Activated CD4-positive, alpha-beta T cell treated with anti-CD3 and anti-CD28 coated beads, Interleukin-2, amount 50 U/mL, for 1 hour (primary cell): ENCODE results near the gene TBC1D30.
"Not testable (repeated sequence)": the region's sequence is repeated elsewhere in the genome, so short reads cannot be mapped to it uniquely, and the experiment has no call there.

Source experiments
- DNase-seq: peaks from one replicate; pipeline ENCODE4 v3.0.0-alpha.2; 2020

Gene TBC1D30, protein sequence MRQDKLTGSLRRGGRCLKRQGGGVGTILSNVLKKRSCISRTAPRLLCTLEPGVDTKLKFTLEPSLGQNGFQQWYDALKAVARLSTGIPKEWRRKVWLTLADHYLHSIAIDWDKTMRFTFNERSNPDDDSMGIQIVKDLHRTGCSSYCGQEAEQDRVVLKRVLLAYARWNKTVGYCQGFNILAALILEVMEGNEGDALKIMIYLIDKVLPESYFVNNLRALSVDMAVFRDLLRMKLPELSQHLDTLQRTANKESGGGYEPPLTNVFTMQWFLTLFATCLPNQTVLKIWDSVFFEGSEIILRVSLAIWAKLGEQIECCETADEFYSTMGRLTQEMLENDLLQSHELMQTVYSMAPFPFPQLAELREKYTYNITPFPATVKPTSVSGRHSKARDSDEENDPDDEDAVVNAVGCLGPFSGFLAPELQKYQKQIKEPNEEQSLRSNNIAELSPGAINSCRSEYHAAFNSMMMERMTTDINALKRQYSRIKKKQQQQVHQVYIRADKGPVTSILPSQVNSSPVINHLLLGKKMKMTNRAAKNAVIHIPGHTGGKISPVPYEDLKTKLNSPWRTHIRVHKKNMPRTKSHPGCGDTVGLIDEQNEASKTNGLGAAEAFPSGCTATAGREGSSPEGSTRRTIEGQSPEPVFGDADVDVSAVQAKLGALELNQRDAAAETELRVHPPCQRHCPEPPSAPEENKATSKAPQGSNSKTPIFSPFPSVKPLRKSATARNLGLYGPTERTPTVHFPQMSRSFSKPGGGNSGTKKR

DNA sequence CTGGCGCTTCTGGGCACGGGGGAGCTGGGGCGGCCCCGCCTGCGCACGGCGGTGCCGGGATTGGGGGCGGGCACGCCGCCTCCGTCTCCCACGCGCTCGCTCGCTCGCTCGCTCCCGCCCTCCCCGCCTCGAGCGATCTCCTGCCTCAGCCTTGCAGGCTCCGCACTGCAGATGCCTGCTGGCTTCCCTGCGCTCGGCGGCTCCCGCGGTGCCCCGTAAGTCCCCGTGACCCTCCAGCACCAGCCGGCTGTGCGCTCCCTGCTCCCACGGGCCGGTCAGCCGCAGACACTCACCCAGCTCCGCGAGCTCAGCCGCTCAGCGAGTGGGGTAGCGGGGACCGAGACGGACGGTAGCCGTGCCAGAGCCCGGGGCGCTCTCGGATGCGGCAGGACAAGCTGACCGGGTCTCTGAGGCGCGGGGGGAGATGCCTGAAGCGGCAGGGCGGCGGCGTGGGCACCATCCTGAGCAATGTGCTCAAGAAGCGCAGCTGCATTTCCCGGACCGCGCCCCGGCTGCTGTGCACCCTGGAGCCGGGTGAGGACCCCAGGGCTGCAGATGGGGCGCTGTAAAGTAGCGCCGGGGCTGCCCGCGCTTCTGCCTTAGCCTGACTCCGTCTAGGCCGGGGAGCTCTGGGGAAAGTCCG lies at the start of gene TBC1D30:
TSS of gene TBC1D30 (plus strand) at position 148 of the 643 bp plus-strand sequence. CDS start at position 381, 233 bp downstream.
- no peak for DNase-seq

- not testable (repeated sequence) for DNase-seq
These were observed 49.2 kb upstream of the TBC1D30 start for GRCh38 chr12:64775147-64775736.

DNA sequence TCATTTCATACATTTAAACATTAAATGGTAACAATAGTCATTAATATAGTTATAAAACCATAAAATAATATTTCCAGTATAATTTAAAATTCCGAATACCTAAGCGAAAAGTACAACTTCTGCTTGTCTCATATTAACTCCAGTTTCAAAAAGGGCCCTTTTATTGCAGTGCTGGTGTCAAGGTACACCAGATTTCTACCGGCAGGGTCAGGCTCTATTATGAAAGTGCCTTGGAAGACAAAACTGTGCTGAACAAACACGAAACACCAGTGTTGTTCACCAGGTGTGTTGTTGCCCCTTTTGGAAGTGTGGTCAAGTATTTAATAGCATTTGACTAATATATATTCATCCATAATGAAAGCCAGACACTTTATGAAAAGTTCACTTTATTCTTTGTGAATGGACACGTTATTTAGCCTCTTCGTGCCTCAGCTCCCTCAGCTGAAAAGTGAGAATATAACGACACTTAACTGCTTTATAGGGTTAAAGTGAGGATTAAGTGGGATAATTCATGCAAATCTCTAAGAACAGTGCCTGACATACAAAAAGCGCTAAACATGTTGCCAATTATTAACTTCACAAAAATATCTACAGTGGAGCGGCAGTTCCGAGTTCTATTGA lies 45.0 kb upstream of the TBC1D30 start:
- DNase-seq: no peak

- DNase-seq: no peak
These were observed 44.3 kb upstream of the TBC1D30 start for GRCh38 chr12:64780132-64780530.

- DNase-seq: peak; percentile 4
These were observed 43.7 kb upstream of the TBC1D30 start for GRCh38 chr12:64780531-64781279.

GRCh38 chr12:64781280-64782190 lies 42.9 kb upstream of the TBC1D30 start:
- DNase-seq: no peak

- no peak for DNase-seq
These were observed 42.1 kb upstream of the TBC1D30 start for GRCh38 chr12:64782191-64782876.

DNA sequence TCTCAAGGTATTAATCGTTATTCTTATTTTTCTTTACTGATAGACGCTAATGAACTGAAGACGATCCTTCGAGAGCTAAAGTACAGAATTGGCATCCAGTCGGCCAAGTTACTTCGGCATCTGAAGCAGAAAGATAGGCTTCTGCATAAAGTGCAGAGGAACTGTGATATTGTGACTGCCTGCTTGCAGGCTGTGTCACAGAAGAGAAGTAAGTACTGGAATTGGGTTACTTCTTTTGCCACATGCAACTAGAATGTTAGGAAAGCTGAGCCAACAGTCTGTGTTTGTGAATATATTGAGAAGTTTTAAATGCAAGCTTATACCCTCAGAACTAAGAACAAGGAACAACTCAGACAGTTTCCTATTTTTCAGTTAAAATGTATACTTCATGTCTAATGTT lies 38.6 kb upstream of the TBC1D30 start:
- no peak for DNase-seq

DNA sequence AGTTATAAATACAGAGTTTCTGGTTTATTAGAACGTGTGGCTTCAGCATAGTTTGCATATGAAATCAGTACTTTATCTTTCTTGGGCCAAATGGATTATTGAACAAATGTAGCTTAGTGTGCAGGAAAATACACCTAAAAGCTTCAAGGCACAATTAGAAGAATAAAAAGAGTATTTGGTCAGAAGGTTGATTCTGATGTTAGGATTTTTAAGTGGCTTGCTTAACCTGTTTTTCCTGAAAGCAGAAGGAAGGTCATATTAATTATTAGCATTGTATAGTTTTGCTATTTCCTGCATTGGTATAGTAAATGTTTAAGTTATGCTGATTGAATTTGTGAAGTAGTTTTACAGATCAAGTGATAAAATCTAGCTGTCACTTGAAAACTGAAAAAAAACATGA lies 34.3 kb upstream of the TBC1D30 start:
- no peak for DNase-seq

GRCh38 chr12:64791036-64791435 lies 33.4 kb upstream of the TBC1D30 start:
- no peak for DNase-seq

DNA sequence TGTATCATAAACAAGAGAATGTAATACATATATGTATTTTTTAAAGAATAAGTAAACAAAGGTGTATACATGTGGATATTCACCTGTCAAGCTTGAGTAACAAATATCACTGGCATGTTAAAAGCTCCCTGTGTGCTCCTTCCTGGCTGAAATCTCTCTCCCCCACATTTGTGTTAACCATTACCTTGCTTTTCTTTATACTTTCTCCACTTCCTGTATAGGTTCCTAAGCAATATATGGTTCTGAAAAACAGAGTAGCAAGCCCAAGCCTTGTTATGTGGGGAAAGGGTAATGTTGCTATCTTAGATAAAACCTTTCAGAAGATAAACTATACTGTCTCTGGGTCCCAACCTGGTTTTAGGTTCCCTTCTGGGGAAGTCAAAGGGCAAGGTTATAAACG lies 32.3 kb upstream of the TBC1D30 start:
- DNase-seq: no peak

DNA sequence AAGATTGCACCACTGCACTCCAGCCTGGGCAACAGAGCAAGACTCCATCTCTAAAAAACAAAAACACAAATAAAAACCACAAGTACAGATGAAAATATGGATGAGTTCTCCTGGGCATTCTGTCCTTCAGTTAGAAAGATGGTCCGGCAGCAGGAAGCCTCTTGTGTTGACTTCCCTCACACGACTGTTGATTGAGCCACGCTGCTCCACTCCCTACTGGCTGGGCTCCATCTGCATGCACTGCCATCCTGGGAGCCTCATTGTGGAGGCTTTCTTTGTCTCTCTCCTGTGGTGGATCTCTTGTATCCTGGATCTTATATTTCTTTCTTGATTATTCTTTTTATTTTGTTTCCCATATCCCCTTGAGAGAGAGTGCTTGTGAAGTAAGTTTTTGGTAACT lies 30.8 kb upstream of the TBC1D30 start:
- no peak for DNase-seq

GRCh38 chr12:64794305-64794704 lies 30.1 kb upstream of the TBC1D30 start:
- no peak for DNase-seq

- peak; percentile 47 for DNase-seq
These were observed 28.1 kb upstream of the TBC1D30 start for GRCh38 chr12:64796205-64796845.

- no peak for DNase-seq
These were observed 27.3 kb upstream of the TBC1D30 start for GRCh38 chr12:64797156-64797555.

- no peak for DNase-seq
These were observed 26.3 kb upstream of the TBC1D30 start for GRCh38 chr12:64798165-64798564.

- no peak for DNase-seq
These were observed 23.8 kb upstream of the TBC1D30 start for GRCh38 chr12:64800640-64801039.

DNA sequence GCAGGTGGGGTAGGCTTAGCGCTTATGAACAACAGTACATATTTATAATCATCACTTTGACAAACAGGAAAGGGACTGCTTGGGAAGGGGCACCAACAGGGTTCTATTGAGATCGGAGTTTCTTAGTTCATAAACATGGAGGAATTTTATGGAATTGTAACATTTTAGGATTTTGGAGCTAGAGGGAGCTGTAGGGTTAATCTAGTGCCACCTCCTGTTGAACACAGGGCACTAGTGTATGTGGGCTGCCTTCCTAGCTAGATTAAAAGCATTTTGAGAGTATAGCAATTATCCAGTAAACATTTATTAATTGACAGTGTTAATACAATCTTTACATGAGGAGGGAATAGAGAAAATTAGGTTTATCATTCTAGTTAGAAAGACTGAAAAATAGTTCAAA lies 23.1 kb upstream of the TBC1D30 start:
- DNase-seq: no peak

GRCh38 chr12:64802180-64802775 lies 22.2 kb upstream of the TBC1D30 start:
- DNase-seq: peak; percentile 48
